Keratinocyte (primary cell): ENCODE data around the gene NTNG2. TPM values are rescaled to one million over a fixed set of nuclear protein-coding genes. Genes with fewer than 3 reads are reported as not detected.

ENCODE experiments used
- DNase-seq: peaks from one replicate; pipeline ENCODE4 v3.0.0-alpha.2; 2011; ENCODE audit warnings: low read depth, missing footprints, low spot score
- FAIRE-seq: peaks from 2 replicates; lab custom pipeline; 2011; peaks lifted over from hg19 to GRCh38; lab: Jason Lieb, UNC
- H2AFZ ChIP-seq: 2 replicates; pipeline ENCODE4 v1.6.0; 2012; ENCODE audit warnings: low read length, control low read depth, inconsistent platforms; ENCODE audit not compliant: control insufficient read depth
- H3K27ac ChIP-seq: 2 replicates; pipeline ENCODE4 v1.5.1; 2011; ENCODE audit warnings: low read length; ENCODE audit not compliant: control insufficient read depth, insufficient read depth
- H3K27me3 ChIP-seq: 3 replicates; pipeline ENCODE4 v1.6.0; 2011; ENCODE audit warnings: low read length; ENCODE audit not compliant: control insufficient read depth, insufficient read depth; ENCODE audit errors: extremely low read depth
- H3K36me3 ChIP-seq, 2 experiments: 2 replicates in 1 of 2; 3 replicates in 1 of 2; pipeline ENCODE4 v1.5.1; 2011; ENCODE audit warnings: low read length in 2 of 2, mild to moderate bottlenecking in 1 of 2; ENCODE audit not compliant: control insufficient read depth in 2 of 2, insufficient read depth in 2 of 2; ENCODE audit errors: extremely low read depth in 1 of 2
- H3K4me1 ChIP-seq: 3 replicates; pipeline ENCODE4 v1.5.1; 2011; ENCODE audit warnings: low read length; ENCODE audit not compliant: control insufficient read depth, insufficient read depth; ENCODE audit errors: extremely low read depth
- H3K4me2 ChIP-seq: 3 replicates; pipeline ENCODE4 v1.6.0; 2011; ENCODE audit warnings: low read depth, low read length; ENCODE audit not compliant: control insufficient read depth, insufficient read depth; ENCODE audit errors: extremely low read depth
- H3K4me3 ChIP-seq, 3 experiments: fragments of 200-600 bp in 1 of 3; sonication (generic) in 1 of 3; 2 replicates in 2 of 3; 3 replicates in 1 of 3; pipeline ENCODE4 v1.5.1; 2011 to 2016; ENCODE audit warnings: low read length in 3 of 3, mild to moderate bottlenecking in 3 of 3, control low read depth in 2 of 3, inconsistent platforms in 1 of 3, low read depth in 1 of 3, mixed read lengths in 1 of 3, mixed run types in 1 of 3, moderate library complexity in 1 of 3; ENCODE audit not compliant: control insufficient read depth in 2 of 3, insufficient read depth in 2 of 3; ENCODE audit errors: extremely low read depth in 1 of 3
- H3K79me2 ChIP-seq: 2 replicates; pipeline ENCODE4 v1.6.0; 2012; ENCODE audit warnings: low read length; ENCODE audit not compliant: control insufficient read depth, insufficient read depth
- H3K9ac ChIP-seq: 3 replicates; pipeline ENCODE4 v1.6.0; 2011; ENCODE audit warnings: low read length; ENCODE audit not compliant: control insufficient read depth, insufficient read depth; ENCODE audit errors: extremely low read depth
- H3K9me1 ChIP-seq: 3 replicates; pipeline ENCODE4 v1.6.0; 2011; ENCODE audit warnings: low read length; ENCODE audit not compliant: control insufficient read depth, insufficient read depth; ENCODE audit errors: extremely low read depth
- H3K9me3 ChIP-seq: 2 replicates; pipeline ENCODE4 v1.5.1; 2012; ENCODE audit warnings: low read depth, low read length; ENCODE audit not compliant: control insufficient read depth
- H4K20me1 ChIP-seq: 3 replicates; pipeline ENCODE4 v1.6.0; 2011; ENCODE audit warnings: low read length; ENCODE audit not compliant: control insufficient read depth, insufficient read depth; ENCODE audit errors: extremely low read depth
- CTCF ChIP-seq, 3 experiments: IDR thresholded peaks in 1 of 3; conservative IDR thresholded peaks in 1 of 3; optimal IDR thresholded peaks in 1 of 3; 2 replicates in 2 of 3; 3 replicates in 1 of 3; pipeline versions ENCODE3 to v1.5.1; 2011; ENCODE audit warnings: low read length in 3 of 3, mild to moderate bottlenecking in 3 of 3, moderate library complexity in 2 of 3, control low read depth in 1 of 3, inconsistent platforms in 1 of 3; ENCODE audit not compliant: insufficient read depth in 2 of 3; ENCODE audit errors: extremely low read depth in 1 of 3
- EZH2 ChIP-seq: IDR thresholded peaks from one replicate; pipeline ENCODE4 v1.6.1; 2012; ENCODE audit warnings: inconsistent platforms, mild to moderate bottlenecking, low read length, moderate library complexity
- dilution Hi-C: fragments of 300-500 bp; cut with MboI; formaldehyde crosslinking; loops from one replicate; pipeline ENCODE4 v1.7.0; 2020; ENCODE audit warnings: low sequenced_read_pairs; ENCODE audit not compliant: extremely low pct_ligation_motif_present
- polyA plus RNA-seq, 5 experiments: library from polyadenylated mRNA; depleted of rRNA in 3 of 5; stranded (reverse) in 3 of 5; stranded (forward) in 1 of 5; unstranded in 1 of 5; fragments of >200 nt; gene quantifications; 1 replicate in 1 of 5; 2 replicates in 3 of 5; 3 replicates in 1 of 5; pipeline versions ENCODE4 v1.2.1 to v1.2.3, GENCODE V29; 2011 to 2012; ENCODE audit warnings: missing spikeins in 2 of 5, low read depth in 1 of 5, low replicate concordance in 1 of 5

The NTNG2 gene
- polyA plus RNA-seq, 1 donor (not counting 4 experiments of a cell fraction or from before 2014, with no cell fraction given) = 0.05 TPM

GRCh38 chr9:132172185-132172584 lies 10.3 kb downstream of the NTNG2 start:
- H3K9me1 ChIP-seq = no peaks in the 10 kb centered on the region
- no peaks in the 10 kb centered on the region for H3K36me3 ChIP-seq
- H3K9me3 ChIP-seq = no peaks in the 10 kb centered on the region
- dilution Hi-C loops = loop anchor here (25.0 kb wide), 1 partner anchor 360 kb away; no protein-coding TSS in a partner anchor
- TF ChIP-seq EZH2 = no peak
- no peak for TF ChIP-seq CTCF (optimal IDR thresholded peaks at IDR 0.05 in 1 of 3, IDR thresholded peaks at IDR 0.05 in 1 of 3, conservative IDR thresholded peaks at IDR 0.05 in 1 of 3; ENCODE audit: extremely low read depth in 1 of 3, insufficient read depth in 2 of 3, low read length in 3 of 3)
- DNase-seq = no peak
- H4K20me1 ChIP-seq = peaks cover 5% of the 10 kb centered on the region
- no peak for FAIRE-seq
- H3K27me3 ChIP-seq = peaks cover 53% of the 10 kb centered on the region
- no peak overlapping the region for H3K9ac ChIP-seq
- no peaks in the 10 kb centered on the region for H3K79me2 ChIP-seq
- no peak overlapping the region for H2AFZ ChIP-seq
- H3K4me3 ChIP-seq = no peak overlapping the region
- no peaks in the 10 kb centered on the region for H3K4me1 ChIP-seq
- no peak overlapping the region for H3K27ac ChIP-seq
- no peak overlapping the region for H3K4me2 ChIP-seq

GRCh38 chr9:132175431-132175830 lies 13.6 kb downstream of the NTNG2 start:
- Histone ChIP-seq H3K9me3 (no peaks in the 10 kb centered on the region), H3K4me2 (no peak overlapping the region), H3K9ac (no peak overlapping the region), H3K9me1 (no peaks in the 10 kb centered on the region), H3K36me3 (no peaks in the 10 kb centered on the region), H2AFZ (no peak overlapping the region), H4K20me1 (peaks cover 3% of the 10 kb centered on the region), H3K79me2 (no peaks in the 10 kb centered on the region), H3K4me3 (no peak overlapping the region), H3K4me1 (no peaks in the 10 kb centered on the region), H3K27ac (no peak overlapping the region), H3K27me3 (peaks cover 29% of the 10 kb centered on the region)
- dilution Hi-C loops = no loop called here
- no peak for TF ChIP-seq CTCF (optimal IDR thresholded peaks at IDR 0.05 in 1 of 3, IDR thresholded peaks at IDR 0.05 in 1 of 3, conservative IDR thresholded peaks at IDR 0.05 in 1 of 3; ENCODE audit: extremely low read depth in 1 of 3, insufficient read depth in 2 of 3, low read length in 3 of 3)
- TF ChIP-seq EZH2 = no peak
- DNase-seq (no peak), FAIRE-seq (no peak)
